Measurements from ENCODE around the gene SYS1.

- no peak for TF ChIP-seq POLR2A (IDR thresholded peaks at IDR 0.05)
- no peak for TF ChIP-seq CTCF (IDR thresholded peaks at IDR 0.05)
Observed at GRCh38 chr20:45395114-45395415, 32.1 kb downstream of the SYS1 start.

Measured in heart left ventricle (tissue), 13 donors.